HG02623 (cell line): ENCODE measurements around the gene ZBTB5.
A peak's percentile ranks its signal among the peaks of the same experiment; 100 is the strongest.
"Not testable (repeated sequence)": the region's sequence is repeated elsewhere in the genome, so short reads cannot be mapped to it uniquely, and the experiment has no call there.

Source experiments
- ATAC-seq: cut with Tn5 transposase; IDR thresholded peaks from one replicate; pipeline ENCODE4 v1.9.1; 2021; ENCODE audit warnings: moderate library complexity; ENCODE audit not compliant: unreplicated experiment

The ZBTB5 gene, protein sequence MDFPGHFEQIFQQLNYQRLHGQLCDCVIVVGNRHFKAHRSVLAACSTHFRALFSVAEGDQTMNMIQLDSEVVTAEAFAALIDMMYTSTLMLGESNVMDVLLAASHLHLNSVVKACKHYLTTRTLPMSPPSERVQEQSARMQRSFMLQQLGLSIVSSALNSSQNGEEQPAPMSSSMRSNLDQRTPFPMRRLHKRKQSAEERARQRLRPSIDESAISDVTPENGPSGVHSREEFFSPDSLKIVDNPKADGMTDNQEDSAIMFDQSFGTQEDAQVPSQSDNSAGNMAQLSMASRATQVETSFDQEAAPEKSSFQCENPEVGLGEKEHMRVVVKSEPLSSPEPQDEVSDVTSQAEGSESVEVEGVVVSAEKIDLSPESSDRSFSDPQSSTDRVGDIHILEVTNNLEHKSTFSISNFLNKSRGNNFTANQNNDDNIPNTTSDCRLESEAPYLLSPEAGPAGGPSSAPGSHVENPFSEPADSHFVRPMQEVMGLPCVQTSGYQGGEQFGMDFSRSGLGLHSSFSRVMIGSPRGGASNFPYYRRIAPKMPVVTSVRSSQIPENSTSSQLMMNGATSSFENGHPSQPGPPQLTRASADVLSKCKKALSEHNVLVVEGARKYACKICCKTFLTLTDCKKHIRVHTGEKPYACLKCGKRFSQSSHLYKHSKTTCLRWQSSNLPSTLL

DNA sequence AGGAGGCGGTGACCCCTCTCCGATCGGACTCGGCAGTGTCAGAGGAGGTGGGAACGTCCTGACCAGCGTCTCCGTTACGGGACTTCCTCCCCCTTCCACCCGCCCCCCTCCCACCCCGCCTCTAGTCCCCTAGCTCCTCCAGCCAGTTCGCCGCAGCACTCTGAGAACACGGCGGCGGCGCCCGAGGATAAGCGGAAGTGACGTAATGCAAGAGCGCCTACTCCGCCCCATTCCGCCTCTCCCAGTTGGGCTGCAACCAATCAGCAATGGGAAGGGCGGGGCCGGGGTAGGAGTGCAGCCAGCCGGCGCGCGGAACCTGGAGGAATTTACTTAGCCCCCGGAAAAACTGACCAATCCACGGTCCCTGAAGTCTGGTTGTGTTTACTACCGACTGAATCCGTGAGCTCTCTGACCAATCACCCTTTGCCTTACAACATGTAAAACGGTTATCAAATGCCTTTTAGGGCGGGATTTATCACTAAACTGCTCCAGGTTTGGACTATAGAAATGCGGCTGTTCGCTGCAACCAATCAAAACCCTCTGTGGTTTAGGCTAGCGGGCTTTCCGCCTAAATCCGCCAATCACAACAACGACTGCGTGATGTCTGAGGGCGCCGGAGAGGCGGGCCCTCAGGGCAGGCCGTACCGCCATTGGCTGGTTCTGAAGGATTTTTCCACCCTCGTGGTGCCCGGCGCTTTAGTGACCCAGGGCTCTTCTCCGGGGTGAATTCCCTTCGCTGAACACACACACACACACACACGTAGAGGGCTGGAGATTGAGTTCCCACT, at the start of gene ZBTB5:
ZBTB5 (minus strand) TSS at position 202 of the 788 bp plus-strand sequence. CDS start 22,899 bp downstream, outside the sequence.
- peak; percentile 76 for ATAC-seq

DNA sequence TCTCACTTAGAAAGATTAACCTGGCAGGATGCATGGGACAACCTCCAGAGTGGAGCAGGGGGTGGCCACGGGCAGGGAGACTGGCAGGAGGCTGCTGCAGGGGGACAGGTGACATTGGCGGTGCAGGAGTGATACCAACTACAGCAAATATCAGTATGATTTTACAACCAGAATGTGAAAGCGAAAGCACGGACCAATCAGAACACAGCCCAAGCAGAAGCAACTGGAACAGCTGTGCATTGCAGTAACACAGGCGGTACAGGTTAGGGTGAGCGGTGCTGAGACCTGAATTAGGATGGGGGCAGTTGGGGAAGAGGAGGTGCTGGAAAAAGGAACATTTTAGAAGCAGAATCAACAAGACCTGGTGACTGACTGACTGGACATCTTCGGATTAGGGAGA, 49.7 kb upstream of the ZBTB5 start:
- no peak for ATAC-seq

DNA sequence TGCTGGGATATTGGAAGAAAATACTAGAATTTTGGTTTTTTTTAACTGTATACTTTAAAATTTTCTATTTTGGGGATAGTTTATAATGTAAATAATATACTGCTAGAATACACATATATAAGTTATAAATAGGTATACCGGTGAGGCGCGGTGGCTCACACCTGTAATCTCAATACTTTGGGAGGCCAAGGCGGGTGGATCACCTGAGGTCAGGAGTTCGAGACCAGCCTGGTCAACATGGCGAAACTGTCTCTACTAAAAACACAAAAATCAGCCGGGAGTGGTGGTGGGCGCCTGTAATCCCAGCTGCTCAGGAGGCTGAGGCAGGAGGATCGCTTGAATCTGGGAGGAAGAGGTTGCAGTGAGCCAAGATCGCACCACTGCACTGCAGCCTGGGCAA, 49.2 kb upstream of the ZBTB5 start:
- ATAC-seq: not testable (repeated sequence)

DNA sequence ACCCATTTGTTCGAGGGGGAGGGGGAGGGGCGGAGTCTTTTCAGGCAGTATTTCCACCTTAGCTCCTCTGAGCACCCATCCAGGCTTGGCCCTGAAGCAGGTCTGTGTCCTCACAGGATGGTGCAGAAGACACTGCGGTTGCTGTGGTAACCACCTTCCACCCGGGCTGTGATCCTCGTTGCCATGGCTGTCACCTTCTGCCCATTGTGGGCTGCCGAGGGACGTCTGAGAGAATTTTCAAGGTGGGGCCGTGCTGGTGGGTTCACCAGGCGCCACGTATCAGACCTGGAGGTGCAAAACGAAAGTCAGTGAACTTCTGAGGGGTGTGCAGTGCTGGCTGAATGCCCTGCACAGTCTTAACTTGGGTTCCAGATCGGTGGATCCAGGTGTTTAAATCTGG, 47.2 kb upstream of the ZBTB5 start:
- ATAC-seq: no peak

DNA sequence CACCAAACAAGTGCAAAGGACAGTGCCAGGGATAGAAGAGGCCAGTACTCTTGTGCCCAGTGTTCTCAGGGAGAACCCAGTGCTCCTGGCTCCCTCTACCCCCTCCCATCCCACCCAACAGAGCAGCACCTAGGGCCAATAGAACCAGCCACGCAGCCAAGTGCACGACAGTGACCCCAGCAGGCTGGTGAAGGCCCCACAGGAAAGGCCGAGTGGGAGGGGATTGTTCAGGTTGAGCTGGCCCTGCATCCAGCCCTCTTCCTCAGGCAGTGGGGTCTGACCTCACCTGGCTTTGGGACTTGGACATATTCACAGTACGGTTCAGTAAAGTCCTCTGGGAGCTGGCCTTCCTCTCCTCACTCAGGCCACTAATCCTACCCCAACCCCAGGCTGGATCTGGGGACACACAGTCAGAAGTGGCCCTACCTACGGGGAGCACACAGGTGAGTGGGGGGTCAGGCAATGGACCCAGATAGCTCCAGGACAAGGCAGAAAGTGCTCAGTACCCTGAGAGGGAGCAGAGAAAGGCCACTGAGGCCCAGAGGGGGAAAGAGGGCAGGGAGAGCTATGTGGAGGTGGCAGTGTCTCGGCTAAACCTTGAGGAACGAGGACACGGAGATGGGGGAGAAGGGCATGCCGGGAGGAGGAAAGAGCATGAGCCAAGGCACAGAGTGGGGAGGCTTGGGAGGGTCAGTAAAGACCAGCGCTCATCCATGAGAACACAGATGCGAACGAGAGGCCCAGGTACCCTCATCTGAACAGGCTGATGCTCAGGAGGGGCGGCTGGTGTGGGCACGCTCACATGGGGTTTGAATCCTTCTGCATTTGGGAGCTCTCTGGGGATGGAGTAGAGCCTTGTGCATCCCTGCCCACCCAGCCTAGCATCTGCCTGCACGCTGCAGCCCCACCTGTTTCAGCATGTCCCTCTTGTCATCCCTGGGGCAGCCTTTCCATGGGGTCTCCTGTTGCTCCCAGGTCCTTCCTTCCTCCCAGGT, 46.1 kb upstream of the ZBTB5 start:
- no peak for ATAC-seq

DNA sequence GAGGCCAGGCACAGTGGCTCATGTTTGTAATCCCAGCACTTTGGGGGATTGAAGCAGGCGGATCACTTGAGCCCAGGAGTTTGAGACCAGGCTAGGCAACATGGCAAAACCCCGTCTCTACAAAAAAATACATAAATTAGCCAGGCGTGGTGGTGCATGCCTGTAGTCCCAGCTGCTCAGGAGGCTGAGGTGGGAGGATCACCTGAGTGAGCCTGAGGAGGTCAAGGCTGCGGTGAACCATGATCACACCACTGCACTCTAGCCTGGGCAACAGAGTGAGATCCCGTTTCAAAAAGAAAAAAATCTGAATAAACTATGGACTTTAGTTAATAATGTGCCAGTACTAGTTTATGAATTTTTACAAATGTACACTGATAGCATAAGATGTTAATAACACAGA, 44.8 kb upstream of the ZBTB5 start:
- not testable (repeated sequence) for ATAC-seq

DNA sequence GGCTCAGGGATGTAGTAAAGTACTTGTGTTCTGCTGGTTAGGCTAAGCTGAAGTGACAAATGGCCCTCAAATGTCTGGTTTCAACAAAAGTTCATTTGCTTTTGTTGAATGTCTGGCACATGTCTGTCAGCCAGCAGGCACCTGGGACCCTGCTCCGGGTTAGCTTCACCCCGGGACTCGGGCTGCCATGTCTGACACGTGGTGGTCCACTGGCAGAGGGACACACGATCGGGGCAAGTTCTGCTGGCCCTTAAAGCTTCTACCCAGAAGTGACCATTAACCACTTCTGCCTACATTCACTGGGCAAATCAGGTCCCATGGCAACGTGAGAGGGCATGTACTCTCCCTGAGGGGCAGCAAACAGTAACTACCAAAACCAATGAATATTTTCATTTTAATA, 44.3 kb upstream of the ZBTB5 start:
- no peak for ATAC-seq

DNA sequence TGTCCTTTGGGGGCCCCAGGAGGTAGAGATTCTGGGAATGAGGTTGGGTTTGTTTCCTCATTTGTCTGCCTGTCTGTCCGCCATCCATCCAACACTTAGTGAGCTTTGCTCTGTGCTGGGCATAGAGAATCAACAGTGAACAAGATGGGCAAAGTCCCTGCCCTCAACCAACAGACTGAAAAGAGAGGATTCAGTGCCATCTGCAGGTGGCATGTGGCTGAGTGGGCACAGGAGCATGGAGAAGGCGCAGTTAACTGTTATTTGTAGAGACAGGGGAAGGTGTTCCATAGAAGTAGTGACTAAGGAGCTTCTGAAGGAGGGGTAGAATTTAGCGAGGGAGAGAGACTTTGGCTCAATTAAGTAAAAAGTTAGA, 43.6 kb upstream of the ZBTB5 start:
- ATAC-seq: no peak

DNA sequence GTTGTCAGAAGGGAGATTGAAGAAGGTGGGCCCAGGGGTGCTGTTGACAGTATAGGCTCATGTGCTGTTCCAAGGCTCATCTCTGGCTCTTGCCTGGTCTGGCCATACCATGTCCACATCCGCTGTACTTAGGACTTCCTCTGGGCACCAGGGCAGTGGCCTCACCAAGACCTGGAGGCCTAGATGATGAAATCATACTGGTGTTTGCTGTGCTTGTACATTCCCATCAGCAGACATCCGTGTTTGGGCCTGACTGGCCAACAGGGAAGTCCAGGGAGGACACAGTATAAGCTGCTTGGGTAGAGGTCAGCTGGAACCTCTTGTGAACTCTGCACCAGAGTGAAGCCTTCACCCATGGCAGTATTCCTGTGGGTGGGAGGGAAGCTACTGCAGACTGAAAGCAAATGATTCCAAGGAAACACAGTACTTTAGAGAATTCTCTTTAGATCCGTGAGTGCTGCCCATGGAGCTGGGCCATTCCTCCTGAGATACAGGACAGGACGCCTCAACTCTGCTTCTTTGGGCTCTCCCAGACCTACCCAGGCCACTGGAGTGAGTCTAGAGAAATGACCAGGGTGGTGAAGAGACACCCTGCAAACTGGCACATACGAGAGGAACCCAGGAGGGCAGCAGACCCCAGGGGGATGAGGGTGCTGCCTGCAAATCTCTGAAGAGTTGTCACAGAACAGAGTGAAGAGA, 43.0 kb upstream of the ZBTB5 start:
- ATAC-seq: no peak

DNA sequence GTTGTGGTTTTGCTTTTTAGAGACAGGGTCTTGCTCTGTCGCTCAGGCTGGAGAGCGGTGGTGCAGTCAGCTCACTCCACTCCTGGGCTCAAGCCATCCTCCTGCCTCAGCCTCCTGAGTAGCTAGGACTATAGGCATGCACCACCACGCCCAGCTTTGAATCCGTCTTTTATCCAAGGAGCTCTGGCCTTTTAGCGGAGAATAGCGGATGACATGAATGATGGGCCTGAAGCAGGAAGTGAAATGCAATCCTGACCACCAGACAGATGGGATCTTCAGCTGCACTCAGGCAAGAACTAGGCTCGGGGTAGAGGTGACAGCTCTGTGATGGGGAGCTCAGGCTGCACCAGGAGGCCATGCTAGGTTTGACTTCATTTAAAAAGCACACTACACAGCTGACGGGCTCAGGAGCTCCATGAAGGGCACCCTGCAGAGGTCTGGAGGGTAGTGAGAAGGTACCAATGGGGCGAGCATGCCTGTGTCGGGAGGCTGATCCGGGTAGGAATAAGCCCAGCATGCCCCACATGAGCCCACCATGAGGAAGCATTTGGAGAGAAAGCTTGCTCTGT, 42.4 kb upstream of the ZBTB5 start:
- ATAC-seq: no peak

DNA sequence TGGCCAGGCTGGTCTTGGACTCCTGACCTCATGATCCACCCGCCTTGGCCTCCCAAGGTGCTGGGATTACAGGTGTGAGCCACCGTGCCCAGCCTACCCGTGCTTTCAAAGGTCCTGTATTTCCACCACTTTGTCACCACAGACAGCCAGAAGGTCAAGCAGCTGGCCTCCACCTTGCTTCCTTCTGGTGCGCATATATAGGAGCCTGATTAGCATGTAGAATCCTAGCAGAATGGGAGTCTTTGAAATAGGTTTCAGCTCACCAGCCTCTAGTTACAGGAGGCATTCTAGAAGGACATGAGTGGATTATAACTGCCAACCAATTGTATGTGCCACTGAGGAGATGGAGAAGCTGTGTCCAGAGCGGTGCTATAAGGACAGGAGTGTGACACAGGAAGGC, 39.4 kb upstream of the ZBTB5 start:
- no peak for ATAC-seq

DNA sequence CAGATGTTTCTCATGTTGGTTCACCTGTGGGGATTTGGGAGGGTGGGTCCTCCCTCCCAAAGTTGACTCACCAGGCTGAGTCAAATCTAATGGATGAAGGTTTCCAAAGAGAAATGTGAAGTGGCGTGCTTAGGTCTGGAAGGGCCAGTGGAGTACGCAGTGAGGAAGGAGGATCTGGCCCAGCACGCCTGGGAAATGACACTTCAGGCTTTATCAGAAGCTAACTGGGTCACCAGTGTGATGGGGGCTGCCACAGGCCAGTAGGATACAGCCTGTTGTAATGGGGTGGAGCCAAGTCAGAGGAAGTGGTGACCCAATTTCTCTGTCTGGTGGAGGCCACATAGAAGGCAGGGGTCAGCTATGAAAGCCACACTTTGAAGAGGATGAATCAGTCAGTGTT, 38.5 kb upstream of the ZBTB5 start:
- ATAC-seq: no peak

DNA sequence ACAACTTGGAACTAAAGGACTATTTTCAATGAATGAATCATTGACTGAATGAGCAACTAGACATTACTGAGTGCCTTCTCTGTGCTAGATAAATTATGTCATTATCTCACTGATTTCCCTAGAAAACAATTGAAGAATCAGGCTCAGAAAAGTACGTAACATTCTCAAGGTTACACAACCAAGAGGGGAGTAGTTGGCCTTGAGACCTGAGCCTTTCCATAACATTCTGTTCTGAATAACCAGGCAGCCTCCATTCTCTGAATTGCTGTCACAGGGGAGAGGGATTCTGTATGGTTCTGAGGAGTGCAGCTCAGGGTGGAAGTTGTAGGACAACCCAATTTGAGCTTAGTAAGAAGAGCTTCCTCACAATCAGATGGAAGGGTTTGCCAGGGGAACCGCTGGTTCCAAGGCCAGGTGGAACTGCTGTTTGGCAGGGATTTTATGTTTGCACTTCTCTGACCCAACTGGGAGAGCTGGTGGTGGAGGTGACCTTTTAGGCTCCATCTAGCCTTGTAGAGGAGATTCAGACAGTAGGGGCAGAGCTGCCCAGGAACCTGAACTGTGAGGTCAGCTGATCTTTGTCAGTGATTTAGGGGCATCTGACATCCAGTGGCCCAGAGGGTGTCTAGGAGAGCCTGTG, 36.8 kb upstream of the ZBTB5 start:
- ATAC-seq: no peak

DNA sequence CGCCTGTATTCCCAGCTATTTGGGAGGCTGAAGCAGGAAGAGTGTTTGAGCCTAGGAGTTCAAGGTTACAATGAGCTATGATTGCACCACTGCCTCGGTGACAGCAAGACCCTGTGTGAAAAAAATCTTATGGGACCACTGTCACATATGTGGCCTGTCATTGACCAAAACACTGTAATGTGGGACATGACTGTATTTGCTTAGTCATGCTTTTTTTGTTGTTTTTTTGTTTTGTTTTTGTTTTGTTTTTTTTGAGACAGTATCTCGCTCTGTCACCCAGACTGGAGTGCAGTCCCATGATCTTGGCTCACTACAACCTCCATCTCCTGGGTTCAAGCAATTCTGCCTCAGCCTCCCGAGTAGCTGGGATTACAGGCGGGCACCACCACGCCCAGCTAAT, 34.0 kb upstream of the ZBTB5 start:
- ATAC-seq: no peak

DNA sequence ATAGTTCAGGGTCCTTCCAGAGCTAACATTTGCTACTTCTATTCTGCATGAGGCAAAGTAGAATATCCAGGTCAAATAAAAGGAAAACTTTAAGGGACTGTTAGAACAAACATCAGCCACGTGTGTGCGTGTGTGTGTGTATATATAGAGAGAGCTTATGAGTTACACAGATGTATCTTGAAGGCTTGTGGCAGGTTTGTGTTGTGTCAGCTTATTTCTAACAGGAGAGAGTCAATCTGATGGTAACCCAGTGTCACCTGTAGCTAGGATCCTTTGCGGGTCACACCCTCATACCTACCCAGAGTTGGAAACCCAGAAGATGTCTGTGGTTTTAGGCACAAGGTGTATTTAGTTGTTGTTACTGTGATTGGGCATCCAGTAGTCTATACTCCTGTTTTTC, 33.2 kb upstream of the ZBTB5 start:
- ATAC-seq: no peak

DNA sequence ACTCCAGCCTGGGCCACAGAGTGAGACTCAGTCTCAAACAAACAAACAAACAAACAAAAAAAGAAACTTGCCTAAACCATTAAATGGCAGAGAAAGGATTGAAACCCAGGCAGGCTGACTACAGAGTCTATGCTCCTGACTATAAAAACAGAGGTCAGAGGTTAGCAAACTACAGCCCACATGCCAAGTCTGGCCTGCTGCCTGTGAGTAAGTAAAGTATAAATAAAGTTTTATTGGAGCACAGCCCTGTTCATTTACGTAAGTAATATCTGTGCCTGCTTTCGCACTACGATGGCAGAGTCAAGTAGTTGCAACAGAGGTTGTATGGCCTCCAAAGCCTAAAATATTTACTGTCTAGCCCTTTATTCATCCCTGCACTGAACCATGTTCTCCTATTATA, 32.1 kb upstream of the ZBTB5 start:
- no peak for ATAC-seq

DNA sequence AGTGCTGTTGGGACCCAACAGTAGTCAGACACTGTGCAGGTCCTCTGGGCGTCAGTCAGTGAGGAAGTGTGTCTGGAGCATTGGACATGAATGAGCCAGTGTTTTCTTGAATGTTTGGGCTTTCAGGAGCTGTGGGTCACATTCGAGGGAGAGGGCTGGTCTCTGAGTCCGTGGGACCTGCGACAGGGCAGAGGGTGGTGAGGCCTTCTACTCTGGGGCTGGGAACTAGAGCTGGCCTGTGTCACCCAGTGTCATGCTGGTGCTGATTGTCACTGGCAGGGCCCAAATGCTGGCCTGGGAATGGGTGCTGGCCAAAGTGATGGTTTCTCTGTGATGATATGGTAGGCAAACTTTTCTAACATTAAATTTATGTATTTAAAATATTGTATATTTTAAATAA, 30.8 kb upstream of the ZBTB5 start:
- no peak for ATAC-seq

DNA sequence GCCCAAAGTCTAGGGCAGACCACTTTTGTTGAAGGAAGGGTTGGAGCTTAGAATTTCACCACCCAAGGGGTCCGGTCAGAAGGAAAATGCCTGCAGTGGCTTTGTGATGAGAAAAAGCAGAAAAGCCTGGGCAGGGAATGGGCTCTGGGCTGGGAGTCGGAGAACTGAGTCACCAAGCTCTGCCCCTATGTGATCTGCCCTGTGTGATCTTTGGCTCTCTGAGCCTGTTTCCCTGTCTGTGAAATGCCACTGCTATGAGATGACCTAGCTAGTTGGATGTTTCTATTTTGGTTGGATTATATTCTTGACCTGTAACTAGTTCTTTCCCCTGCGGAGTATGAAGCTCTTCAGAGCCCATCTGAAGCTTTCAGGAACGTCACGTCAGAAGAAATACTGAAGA, 30.3 kb upstream of the ZBTB5 start:
- no peak for ATAC-seq

DNA sequence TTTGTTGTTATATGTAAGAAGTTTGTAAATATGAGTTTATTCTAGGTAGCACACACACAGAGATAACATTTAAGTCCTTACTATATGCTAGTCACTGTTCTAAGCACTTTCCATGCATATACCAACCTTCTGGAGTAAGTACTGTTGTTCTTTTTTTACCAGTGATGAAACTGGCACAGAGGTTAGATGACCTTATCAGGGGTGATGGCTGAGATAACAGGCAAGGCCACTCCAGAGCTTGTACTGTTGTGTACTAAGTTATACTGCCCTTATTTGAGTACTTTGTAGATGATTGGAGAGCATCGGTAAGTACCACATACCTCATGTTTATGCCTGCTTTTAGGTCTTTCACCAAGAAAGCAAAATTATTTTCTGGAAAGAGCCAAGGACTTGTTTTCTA, 26.7 kb upstream of the ZBTB5 start:
- no peak for ATAC-seq
